ENCODE results near the gene RUNX1.

The RUNX1 gene

DNA sequence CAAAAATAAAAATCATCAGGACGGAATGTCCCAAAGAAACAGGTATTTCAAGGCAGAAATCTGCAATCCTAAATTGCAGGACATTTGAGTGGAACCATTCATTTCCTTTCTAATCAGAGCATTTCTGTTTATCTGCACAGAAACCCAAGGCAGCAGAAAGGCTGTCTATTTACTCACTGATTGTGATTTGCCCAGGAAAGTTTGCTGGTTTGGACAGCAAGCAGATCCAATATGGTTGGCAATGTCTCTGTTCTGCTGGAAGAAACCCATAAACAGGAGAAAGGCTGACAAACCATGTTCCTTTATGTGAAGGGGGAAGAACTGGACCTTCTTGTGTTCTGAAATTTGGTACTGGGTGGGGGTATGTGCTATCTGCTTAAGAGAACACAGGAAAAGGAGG lies 260.2 kb downstream of the RUNX1 start:
- no peak overlapping the region for H3K27ac ChIP-seq
- no peak for TF ChIP-seq ZFX (IDR thresholded peaks at IDR 0.05; ENCODE audit: borderline replicate concordance)
- TF ChIP-seq, protein P1, sequence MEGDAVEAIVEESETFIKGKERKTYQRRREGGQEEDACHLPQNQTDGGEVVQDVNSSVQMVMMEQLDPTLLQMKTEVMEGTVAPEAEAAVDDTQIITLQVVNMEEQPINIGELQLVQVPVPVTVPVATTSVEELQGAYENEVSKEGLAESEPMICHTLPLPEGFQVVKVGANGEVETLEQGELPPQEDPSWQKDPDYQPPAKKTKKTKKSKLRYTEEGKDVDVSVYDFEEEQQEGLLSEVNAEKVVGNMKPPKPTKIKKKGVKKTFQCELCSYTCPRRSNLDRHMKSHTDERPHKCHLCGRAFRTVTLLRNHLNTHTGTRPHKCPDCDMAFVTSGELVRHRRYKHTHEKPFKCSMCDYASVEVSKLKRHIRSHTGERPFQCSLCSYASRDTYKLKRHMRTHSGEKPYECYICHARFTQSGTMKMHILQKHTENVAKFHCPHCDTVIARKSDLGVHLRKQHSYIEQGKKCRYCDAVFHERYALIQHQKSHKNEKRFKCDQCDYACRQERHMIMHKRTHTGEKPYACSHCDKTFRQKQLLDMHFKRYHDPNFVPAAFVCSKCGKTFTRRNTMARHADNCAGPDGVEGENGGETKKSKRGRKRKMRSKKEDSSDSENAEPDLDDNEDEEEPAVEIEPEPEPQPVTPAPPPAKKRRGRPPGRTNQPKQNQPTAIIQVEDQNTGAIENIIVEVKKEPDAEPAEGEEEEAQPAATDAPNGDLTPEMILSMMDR (IDR thresholded peaks at IDR 0.05): no peak

DNA sequence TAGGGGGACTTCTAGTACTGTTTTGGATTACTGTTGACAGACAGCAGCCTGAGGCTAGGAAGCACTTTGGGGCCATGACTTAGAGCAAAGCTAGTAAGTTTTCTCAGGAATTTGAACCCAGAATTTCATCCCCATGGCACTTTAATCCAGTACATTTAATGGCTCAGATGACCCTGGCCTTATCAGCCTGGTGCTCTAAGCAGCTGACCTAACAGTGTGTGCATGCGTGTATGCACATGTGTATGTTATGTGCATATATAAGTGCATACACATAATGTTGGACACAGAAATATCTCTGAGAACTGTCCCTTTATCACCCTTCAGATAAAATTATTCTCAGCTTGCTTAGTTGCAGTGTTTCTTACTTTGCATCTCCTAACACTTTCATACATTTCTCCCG lies 265.3 kb downstream of the RUNX1 start:
- TF ChIP-seq ZFX (IDR thresholded peaks at IDR 0.05; ENCODE audit: borderline replicate concordance): no peak
- TF ChIP-seq, protein P1 (IDR thresholded peaks at IDR 0.05): no peak

DNA sequence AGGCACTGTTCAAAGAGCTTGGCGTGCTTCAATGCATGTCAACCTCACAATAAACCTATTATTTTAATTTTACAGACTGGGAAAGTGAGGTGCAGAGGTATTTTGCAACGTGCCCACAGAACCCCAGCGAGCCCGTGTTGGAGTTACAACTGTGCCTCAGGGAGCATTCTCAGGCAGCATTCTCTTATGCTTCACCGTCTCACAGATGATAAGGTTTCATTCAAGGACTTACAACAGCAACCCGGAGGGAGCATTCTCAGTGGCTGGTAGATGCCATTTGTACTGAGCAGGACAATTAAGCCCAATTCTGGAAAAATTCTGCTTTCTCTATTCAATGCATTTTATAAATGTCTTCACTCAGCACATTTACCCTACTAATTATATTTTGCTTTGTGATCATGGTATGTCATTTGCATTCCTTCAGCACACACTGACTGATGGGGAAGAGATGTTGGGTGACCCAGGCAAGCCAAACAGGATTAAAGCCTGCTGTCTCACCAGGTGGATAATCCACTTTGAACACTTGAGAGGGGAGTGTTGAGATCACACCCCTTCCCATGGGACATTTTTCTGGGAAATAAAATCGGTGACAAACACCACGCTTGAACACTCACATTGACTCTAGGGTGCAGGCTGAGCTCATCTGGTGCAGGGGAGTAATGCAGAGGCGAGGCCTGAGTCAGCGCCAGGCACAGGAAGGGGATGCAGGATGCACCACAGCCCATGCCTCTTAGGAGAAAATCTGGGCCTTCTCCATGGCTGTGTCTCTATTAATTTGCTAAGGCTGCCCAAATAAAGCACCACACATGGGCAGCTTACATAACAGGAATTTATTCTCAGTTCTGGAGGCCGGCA lies 266.4 kb downstream of the RUNX1 start:
- no peak overlapping the region for H3K27ac ChIP-seq
- no peak for TF ChIP-seq ZFX (IDR thresholded peaks at IDR 0.05; ENCODE audit: borderline replicate concordance)

More for the DNA sequence above, 265.3 kb downstream of the RUNX1 start:
- no peak overlapping the region for H3K27ac ChIP-seq

DNA sequence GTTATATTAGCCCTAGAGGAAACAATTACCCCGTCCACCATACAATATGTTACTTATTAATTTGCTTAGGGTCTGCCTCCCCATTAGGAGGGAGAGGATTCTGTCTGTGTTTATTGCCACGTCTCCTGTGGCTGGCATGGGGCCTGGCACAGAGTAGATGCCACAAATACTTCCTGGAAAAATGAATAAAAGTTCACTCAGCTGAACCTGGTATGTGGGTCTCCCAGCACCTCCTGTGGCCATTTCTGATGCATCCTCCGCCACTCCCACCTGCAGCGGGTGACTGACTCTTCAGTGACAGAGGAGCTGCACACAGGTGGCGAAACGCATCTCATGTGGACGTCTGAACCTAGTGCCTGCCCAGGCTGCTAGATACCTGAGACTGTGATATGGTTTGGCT lies 267.6 kb downstream of the RUNX1 start:
- H3K27ac ChIP-seq: no peak overlapping the region
- TF ChIP-seq, protein P1 (IDR thresholded peaks at IDR 0.05): no peak
- TF ChIP-seq ZFX (IDR thresholded peaks at IDR 0.05; ENCODE audit: borderline replicate concordance): no peak

GRCh38 chr21:34779860-34780259 lies 269.2 kb downstream of the RUNX1 start:
- TF ChIP-seq ZFX (IDR thresholded peaks at IDR 0.05; ENCODE audit: borderline replicate concordance): no peak
- TF ChIP-seq, protein P1 (IDR thresholded peaks at IDR 0.05): no peak
- H3K27ac ChIP-seq: no peak overlapping the region

DNA sequence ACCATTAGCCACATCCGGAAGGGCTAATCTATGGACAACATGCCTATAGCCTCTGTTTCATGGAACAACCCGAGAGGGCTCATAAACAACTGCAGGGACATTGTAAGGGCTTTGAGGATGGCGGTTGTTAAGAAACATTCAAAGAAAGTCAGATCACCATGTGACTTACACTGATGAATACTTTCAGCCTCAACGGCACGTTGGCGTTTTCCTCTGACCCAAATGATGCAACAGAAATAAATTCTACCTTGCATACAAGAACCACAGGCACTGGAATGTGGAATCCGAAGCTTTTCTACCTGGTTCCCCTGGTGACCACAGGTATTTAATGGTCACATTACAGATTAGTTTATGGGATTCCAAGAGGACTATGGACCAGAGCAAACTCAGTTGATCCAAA lies 273.3 kb downstream of the RUNX1 start:
- no peak for TF ChIP-seq ZFX (IDR thresholded peaks at IDR 0.05; ENCODE audit: borderline replicate concordance)
- TF ChIP-seq, protein P1 (IDR thresholded peaks at IDR 0.05): no peak
- H3K27ac ChIP-seq: no peak overlapping the region

- H3K27ac ChIP-seq: no peak overlapping the region
- TF ChIP-seq, protein P1 (IDR thresholded peaks at IDR 0.05): no peak
- TF ChIP-seq ZFX (IDR thresholded peaks at IDR 0.05; ENCODE audit: borderline replicate concordance): no peak
Observed at GRCh38 chr21:34774750-34775149, 274.4 kb downstream of the RUNX1 start.

Data from 22Rv1 (cell line).